Right renal pelvis (tissue), 4 donors: ENCODE measurements around the gene SYT12. TPM values are rescaled to one million over a fixed set of nuclear protein-coding genes. Genes with fewer than 3 reads are reported as not detected.

Experiments
- DNase-seq, 4 donors: peaks; one replicate each; pipeline ENCODE4 v3.0.0-alpha.2; 2013; ENCODE audit warnings: low read depth in 4 of 4, low spot score in 3 of 4, missing footprints in 1 of 4
- polyA plus RNA-seq, 4 donors: library from polyadenylated mRNA; unstranded; fragments of 120-200 nt; gene quantifications; one replicate each; pipeline ENCODE4 v1.2.1, GENCODE V29; 2013; ENCODE audit not compliant: insufficient read length in 4 of 4

SYT12 gene
- polyA plus RNA-seq, 4 donors, result 0.18 to 0.46 (median 0.19) TPM

- no peak for DNase-seq
Observed at GRCh38 chr11:67090717-67091116, 67.8 kb downstream of the SYT12 start.

DNA sequence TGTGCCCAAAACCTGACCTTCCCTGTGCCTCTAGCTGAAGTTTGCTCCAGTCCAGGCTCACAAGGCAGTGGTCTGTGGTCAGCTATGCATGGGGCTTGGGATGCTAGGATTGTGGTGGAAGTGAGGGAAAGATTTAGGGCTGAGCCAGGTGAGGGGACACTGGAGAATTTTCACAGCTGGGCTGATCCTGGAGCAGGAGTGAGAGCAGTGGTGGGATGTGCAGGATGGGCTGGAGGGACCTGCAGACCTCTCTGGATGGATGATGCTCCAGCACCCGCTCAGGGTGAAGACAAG, 72.2 kb downstream of the SYT12 start:
- no peak for DNase-seq

DNA sequence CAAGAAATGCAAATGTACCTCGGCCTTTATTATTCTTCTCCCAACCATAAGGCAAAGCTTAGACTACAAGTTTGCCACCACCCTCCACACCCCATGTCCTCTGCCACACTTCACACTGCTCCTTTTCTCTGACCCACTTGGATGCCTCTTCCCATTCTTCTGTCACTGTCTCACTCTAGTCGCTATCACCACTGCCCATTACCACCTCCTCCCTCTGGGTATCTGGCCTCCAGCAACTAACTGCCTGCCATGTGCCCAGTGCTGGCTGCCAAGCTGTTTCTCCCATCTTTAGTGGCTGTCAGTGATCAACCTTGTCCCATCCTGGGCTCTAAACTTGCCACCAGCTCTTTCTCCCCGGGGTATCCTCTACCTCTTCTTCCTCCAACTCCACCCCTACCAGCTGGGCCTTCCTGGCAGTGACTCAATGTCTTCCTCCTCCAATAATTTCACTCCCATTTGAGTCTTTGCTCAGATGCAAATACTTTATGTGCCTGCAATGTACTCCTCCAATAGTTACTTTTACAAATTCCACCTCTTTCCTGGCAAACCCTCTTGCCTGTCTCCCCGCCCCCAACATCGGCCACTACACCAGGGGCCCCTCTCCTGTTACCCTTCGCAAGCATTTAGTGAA, 76.0 kb downstream of the SYT12 start:
- no peak for DNase-seq

- no peak for DNase-seq
Observed at GRCh38 chr11:67099831-67100324, 76.9 kb downstream of the SYT12 start.

Other genes with a start within 250 kb of the SYT12 start
- 10 to 100 TPM; 22.0 to 29.7 (median 23.6) TPM for gene RCE1, start 179.7 kb upstream of the SYT12 start, polyA plus RNA-seq
- gene LRFN4, start 166.1 kb upstream of the SYT12 start, polyA plus RNA-seq, result 10 to 100 TPM; 12.7 to 28.6 (median 16.7) TPM
- 10 to 100 TPM; 39.7 to 61.7 (median 48.6) TPM for gene PC, start 64.8 kb upstream of the SYT12 start, polyA plus RNA-seq
- under 1 TPM in 1 of 4 donors, not detected in 3; 0.17 TPM for gene C11orf86, start 47.8 kb upstream of the SYT12 start, polyA plus RNA-seq
- 10 to 100 TPM in 2 of 4 donors, 1 to 10 TPM in 2; 6.2 to 11.3 (median 9.3) TPM for gene RHOD, start 33.7 kb downstream of the SYT12 start, polyA plus RNA-seq
- gene KDM2A, start 96.1 kb downstream of the SYT12 start, polyA plus RNA-seq, result 10 to 100 TPM; 72.3 to 82.1 (median 75.9) TPM
- 10 to 100 TPM; 45.6 to 65.0 (median 49.0) TPM for gene GRK2, start 243.3 kb downstream of the SYT12 start, polyA plus RNA-seq